ENCODE results near the gene ARHGEF38.
"Not testable (repeated sequence)": the region's sequence is repeated elsewhere in the genome, so short reads cannot be mapped to it uniquely, and the experiment has no call there.

ARHGEF38 gene

GRCh38 chr4:105714071-105714521, 161.7 kb downstream of the ARHGEF38 start:
- no peak for DNase-seq (ENCODE audit: low read depth in 2 of 2)

- no peak for DNase-seq (ENCODE audit: low read depth in 2 of 2)
Observed at GRCh38 chr4:105714932-105715331, 162.5 kb downstream of the ARHGEF38 start.

GRCh38 chr4:105715692-105716278, 163.4 kb downstream of the ARHGEF38 start:
- DNase-seq (ENCODE audit: low read depth in 2 of 2): no peak

GRCh38 chr4:105719204-105719603, 166.8 kb downstream of the ARHGEF38 start:
- no peak for DNase-seq (ENCODE audit: low read depth in 2 of 2)

- no peak for DNase-seq (ENCODE audit: low read depth in 2 of 2)
Observed at GRCh38 chr4:105725623-105726022, 173.2 kb downstream of the ARHGEF38 start.

- not testable (repeated sequence) for DNase-seq (ENCODE audit: low read depth in 2 of 2)
Observed at GRCh38 chr4:105729895-105730294, 177.5 kb downstream of the ARHGEF38 start.
